GM23338 (cell line): ENCODE data around the gene DISP3. TPM values are rescaled to one million over a fixed set of nuclear protein-coding genes. Genes with fewer than 3 reads are reported as not detected.

ENCODE experiments used
- ATAC-seq: fragments of 200-7000 bp; cut with Tn5 transposase; 3 replicates; pipeline ENCODE4 v1.9.1; 2020
- DNase-seq: peaks from one replicate; pipeline ENCODE4 v3.0.0-alpha.2; 2015; ENCODE audit warnings: low spot score
- H2AFZ ChIP-seq: fragments of 200-600 bp; sonication (generic); 2 replicates; pipeline ENCODE4 v1.8.0; 2016; ENCODE audit warnings: antibody characterized with exemption, mild to moderate bottlenecking, moderate library complexity
- H3F3A ChIP-seq: fragments of 200-600 bp; sonication (generic); replicated peaks from 2 replicates; pipeline ENCODE4 v1.8.0; 2017; ENCODE audit warnings: antibody characterized with exemption, mixed run types, low read depth
- H3K27ac ChIP-seq: fragments of 200-600 bp; sonication (generic); 2 replicates; pipeline ENCODE4 v1.6.1; 2016; ENCODE audit warnings: low read depth
- H3K27me3 ChIP-seq: fragments of 200-600 bp; sonication (generic); 2 replicates; pipeline ENCODE4 v1.8.0; 2016; ENCODE audit warnings: mild to moderate bottlenecking, mixed run types, moderate library complexity; ENCODE audit not compliant: insufficient read depth
- H3K36me3 ChIP-seq: fragments of 200-600 bp; sonication (generic); 2 replicates; pipeline ENCODE4 v1.8.0; 2016; ENCODE audit warnings: mild to moderate bottlenecking; ENCODE audit not compliant: insufficient read depth
- H3K4me1 ChIP-seq: fragments of 200-600 bp; sonication (generic); 2 replicates; pipeline ENCODE4 v1.8.0; 2016; ENCODE audit warnings: mild to moderate bottlenecking, moderate library complexity; ENCODE audit not compliant: insufficient read depth
- H3K4me2 ChIP-seq: fragments of 200-600 bp; sonication (generic); 2 replicates; pipeline ENCODE4 v1.7.1; 2017; ENCODE audit warnings: mixed run types
- H3K4me3 ChIP-seq: fragments of 200-600 bp; sonication (generic); 2 replicates; pipeline ENCODE4 v1.6.1; 2016; ENCODE audit warnings: mixed run types
- H3K79me2 ChIP-seq: fragments of 200-600 bp; sonication (generic); replicated peaks from 2 replicates; pipeline ENCODE4 v1.8.0; 2017; ENCODE audit warnings: mild to moderate bottlenecking; ENCODE audit not compliant: insufficient read depth
- H3K9me2 ChIP-seq: fragments of 200-600 bp; sonication (generic); 2 replicates; pipeline ENCODE4 v1.8.0; 2017; ENCODE audit not compliant: insufficient read depth
- H4K20me1 ChIP-seq: fragments of 200-600 bp; sonication (generic); replicated peaks from 2 replicates; pipeline ENCODE4 v1.8.0; 2017; ENCODE audit warnings: mild to moderate bottlenecking; ENCODE audit not compliant: insufficient read depth
- H3K27ac Mint-ChIP-seq: 2 replicates; pipeline ENCODE4 v1.8.0; 2020; ENCODE audit warnings: inconsistent platforms, mild to moderate bottlenecking, moderate library complexity, mixed read lengths
- H3K27me3 Mint-ChIP-seq: 3 replicates; pipeline ENCODE4 v1.8.0; 2022; ENCODE audit warnings: low read depth, mild to moderate bottlenecking, moderate library complexity, mixed read lengths, inconsistent platforms; ENCODE audit not compliant: insufficient read depth, poor library complexity
- H3K36me3 Mint-ChIP-seq: 3 replicates; pipeline ENCODE4 v1.8.0; 2021; ENCODE audit warnings: low read depth, mild to moderate bottlenecking, inconsistent platforms, moderate library complexity, mixed read lengths
- H3K4me1 Mint-ChIP-seq: 3 replicates; pipeline ENCODE4 v1.8.0; 2020; ENCODE audit warnings: mild to moderate bottlenecking, inconsistent platforms, mixed read lengths
- H3K4me3 Mint-ChIP-seq: 3 replicates; pipeline ENCODE4 v1.8.0; 2021; ENCODE audit warnings: moderate library complexity, mild to moderate bottlenecking, inconsistent platforms, mixed read lengths
- H3K9me3 Mint-ChIP-seq: 3 replicates; pipeline ENCODE4 v1.8.0; 2020; ENCODE audit warnings: moderate library complexity, mild to moderate bottlenecking, inconsistent platforms, mixed read lengths
- JUNB ChIP-seq: IDR thresholded peaks from one replicate; pipeline ENCODE4 v1.6.1; 2016; ENCODE audit warnings: antibody characterized with exemption; ENCODE audit not compliant: unreplicated experiment
- NANOG ChIP-seq: IDR thresholded peaks from 2 replicates; pipeline ENCODE4 v1.6.1; 2016; ENCODE audit warnings: antibody characterized with exemption, borderline replicate concordance
- POLR2AphosphoS5 ChIP-seq: IDR thresholded peaks from 2 replicates; pipeline ENCODE4 v1.6.1; 2016; ENCODE audit warnings: antibody characterized with exemption, low read depth
- ZNF331 ChIP-seq: fragments of 250-450 bp; sonication (Bioruptor Pico); IDR thresholded peaks from 2 replicates; pipeline ENCODE4 v1.5.0; 2020; ENCODE audit warnings: low read depth, mild to moderate bottlenecking, moderate library complexity
- polyA plus RNA-seq: library from polyadenylated mRNA; unstranded; fragments of >200 nt; fragmentation: Nextera tagmentation; extraction: Ambion mirVana; gene quantifications from 2 replicates; pipeline ENCODE4 v1.2.1, GENCODE V29; 2016
- total RNA-seq: library from RNA; depleted of rRNA; stranded (reverse); fragments of >200 nt; shearing (Covaris generic); gene quantifications from 2 replicates; pipeline ENCODE4 v1.2.3, GENCODE V29; 2014
- TF ChIP-seq, protein P1 (sequence below): fragments of 250-450 bp; sonication (Bioruptor Pico); IDR thresholded peaks from 2 replicates; pipeline ENCODE4 v1.5.0; 2020; ENCODE audit warnings: mild to moderate bottlenecking, moderate library complexity

The DISP3 gene
- total and polyA plus RNA-seq, 2 experiments from 2014 or later, result 3.2 to 11.1 TPM

GRCh38 chr1:11529763-11530730 is 51.1 kb downstream of the DISP3 start (continued):
- no peak for TF ChIP-seq ZNF331 (CRISPR knock-in tag)
- TF ChIP-seq, protein P1, sequence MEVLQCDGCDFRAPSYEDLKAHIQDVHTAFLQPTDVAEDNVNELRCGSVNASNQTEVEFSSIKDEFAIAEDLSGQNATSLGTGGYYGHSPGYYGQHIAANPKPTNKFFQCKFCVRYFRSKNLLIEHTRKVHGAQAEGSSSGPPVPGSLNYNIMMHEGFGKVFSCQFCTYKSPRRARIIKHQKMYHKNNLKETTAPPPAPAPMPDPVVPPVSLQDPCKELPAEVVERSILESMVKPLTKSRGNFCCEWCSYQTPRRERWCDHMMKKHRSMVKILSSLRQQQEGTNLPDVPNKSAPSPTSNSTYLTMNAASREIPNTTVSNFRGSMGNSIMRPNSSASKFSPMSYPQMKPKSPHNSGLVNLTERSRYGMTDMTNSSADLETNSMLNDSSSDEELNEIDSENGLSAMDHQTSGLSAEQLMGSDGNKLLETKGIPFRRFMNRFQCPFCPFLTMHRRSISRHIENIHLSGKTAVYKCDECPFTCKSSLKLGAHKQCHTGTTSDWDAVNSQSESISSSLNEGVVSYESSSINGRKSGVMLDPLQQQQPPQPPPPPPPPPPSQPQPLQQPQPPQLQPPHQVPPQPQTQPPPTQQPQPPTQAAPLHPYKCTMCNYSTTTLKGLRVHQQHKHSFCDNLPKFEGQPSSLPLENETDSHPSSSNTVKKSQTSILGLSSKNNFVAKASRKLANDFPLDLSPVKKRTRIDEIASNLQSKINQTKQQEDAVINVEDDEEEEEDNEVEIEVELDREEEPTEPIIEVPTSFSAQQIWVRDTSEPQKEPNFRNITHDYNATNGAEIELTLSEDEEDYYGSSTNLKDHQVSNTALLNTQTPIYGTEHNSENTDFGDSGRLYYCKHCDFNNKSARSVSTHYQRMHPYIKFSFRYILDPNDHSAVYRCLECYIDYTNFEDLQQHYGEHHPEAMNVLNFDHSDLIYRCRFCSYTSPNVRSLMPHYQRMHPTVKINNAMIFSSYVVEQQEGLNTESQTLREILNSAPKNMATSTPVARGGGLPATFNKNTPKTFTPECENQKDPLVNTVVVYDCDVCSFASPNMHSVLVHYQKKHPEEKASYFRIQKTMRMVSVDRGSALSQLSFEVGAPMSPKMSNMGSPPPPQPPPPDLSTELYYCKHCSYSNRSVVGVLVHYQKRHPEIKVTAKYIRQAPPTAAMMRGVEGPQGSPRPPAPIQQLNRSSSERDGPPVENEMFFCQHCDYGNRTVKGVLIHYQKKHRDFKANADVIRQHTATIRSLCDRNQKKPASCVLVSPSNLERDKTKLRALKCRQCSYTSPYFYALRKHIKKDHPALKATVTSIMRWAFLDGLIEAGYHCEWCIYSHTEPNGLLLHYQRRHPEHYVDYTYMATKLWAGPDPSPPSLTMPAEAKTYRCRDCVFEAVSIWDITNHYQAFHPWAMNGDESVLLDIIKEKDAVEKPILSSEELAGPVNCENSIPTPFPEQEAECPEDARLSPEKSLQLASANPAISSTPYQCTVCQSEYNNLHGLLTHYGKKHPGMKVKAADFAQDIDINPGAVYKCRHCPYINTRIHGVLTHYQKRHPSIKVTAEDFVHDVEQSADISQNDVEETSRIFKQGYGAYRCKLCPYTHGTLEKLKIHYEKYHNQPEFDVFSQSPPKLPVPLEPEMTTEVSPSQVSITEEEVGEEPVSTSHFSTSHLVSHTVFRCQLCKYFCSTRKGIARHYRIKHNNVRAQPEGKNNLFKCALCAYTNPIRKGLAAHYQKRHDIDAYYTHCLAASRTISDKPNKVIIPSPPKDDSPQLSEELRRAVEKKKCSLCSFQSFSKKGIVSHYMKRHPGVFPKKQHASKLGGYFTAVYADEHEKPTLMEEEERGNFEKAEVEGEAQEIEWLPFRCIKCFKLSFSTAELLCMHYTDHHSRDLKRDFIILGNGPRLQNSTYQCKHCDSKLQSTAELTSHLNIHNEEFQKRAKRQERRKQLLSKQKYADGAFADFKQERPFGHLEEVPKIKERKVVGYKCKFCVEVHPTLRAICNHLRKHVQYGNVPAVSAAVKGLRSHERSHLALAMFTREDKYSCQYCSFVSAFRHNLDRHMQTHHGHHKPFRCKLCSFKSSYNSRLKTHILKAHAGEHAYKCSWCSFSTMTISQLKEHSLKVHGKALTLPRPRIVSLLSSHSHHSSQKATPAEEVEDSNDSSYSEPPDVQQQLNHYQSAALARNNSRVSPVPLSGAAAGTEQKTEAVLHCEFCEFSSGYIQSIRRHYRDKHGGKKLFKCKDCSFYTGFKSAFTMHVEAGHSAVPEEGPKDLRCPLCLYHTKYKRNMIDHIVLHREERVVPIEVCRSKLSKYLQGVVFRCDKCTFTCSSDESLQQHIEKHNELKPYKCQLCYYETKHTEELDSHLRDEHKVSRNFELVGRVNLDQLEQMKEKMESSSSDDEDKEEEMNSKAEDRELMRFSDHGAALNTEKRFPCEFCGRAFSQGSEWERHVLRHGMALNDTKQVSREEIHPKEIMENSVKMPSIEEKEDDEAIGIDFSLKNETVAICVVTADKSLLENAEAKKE (CRISPR knock-in tag), result no peak

DNA sequence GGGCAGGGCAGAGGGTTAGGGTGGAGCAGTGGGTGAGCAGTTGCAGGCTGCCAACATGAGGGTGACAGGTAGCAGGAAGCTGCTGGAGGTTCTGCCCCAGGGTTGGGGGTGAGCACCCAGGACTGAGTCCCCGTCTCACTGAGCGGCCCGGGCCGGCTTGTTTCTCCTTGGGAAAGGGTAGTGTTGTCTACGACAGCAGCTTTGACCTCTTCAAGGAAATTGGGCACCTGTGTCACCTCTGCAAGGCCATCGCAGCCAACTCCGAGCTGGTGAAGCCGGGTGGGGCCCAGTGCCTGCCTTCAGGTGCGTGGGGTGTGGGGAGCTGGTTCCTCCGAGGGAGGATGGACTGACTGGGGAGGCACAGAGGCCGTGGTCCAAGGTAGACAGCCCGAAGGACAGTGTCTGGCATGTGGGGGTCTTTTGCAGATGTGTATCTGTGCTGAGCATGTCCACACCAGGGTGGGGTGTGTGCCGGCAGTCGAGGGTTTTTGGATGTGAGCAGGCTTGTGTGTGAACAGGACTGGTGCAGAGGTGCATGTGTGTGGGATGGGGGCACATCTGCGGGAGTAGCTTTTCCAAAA is 51.9 kb downstream of the DISP3 start:
- ATAC-seq, result no peak
- 0 out of 2 replicates have a peak overlapping the region, but pooled peaks have one; percentile 21 for H3K27ac Mint-ChIP-seq
- Histone ChIP-seq H3F3A (no peaks in the 10 kb centered on the region), H2AFZ (no peak overlapping the region), H3K4me3 (no peak overlapping the region), H3K27me3 (no peaks in the 10 kb centered on the region), H4K20me1 (no peaks in the 10 kb centered on the region), H3K79me2 (no peaks in the 10 kb centered on the region), H3K27ac (no peak overlapping the region), H3K9me2 (no peaks in the 10 kb centered on the region), H3K36me3 (no peaks in the 10 kb centered on the region), H3K4me2 (no peak overlapping the region), H3K4me1 (no peaks in the 10 kb centered on the region)
- H3K4me1 Mint-ChIP-seq, result no peaks in the 10 kb centered on the region; the same call in 2 of the 3 replicates
- H3K9me3 Mint-ChIP-seq, result no peaks in the 10 kb centered on the region
- H3K4me3 Mint-ChIP-seq, result no peak overlapping the region
- no peak for TF ChIP-seq ZNF331 (CRISPR knock-in tag)
- no peak for TF ChIP-seq NANOG
- TF ChIP-seq JUNB, result no peak
- TF ChIP-seq POLR2AphosphoS5, result no peak
- H3K36me3 Mint-ChIP-seq, result peaks cover 5% of the 10 kb centered on the region; the same call in 1 of the 3 replicates
- peaks cover 12% of the 10 kb centered on the region for H3K27me3 Mint-ChIP-seq
- no peak for DNase-seq
